ENCODE results near the gene PSD2. TPM values are rescaled to one million over a fixed set of nuclear protein-coding genes. Genes with fewer than 3 reads are reported as not detected.

PSD2 gene
- total and polyA plus RNA-seq, 2 of the 13 experiments (the other 11 are each of a cell fraction or from before 2014, with no cell fraction given), result 0.07 TPM; not detected in 1

GRCh38 chr5:139814704-139815280 is 19.2 kb downstream of the PSD2 start:
- Histone ChIP-seq H3K36me3 (replicated peaks in 1 of 2; ENCODE audit: control insufficient read depth in 1 of 2, insufficient read depth in 2 of 2, low read length in 2 of 2) (no peaks in the 10 kb centered on the region), H3K4me3 (replicated peaks in 1 of 3; ENCODE audit: insufficient read depth in 1 of 3, low read depth in 2 of 3, low read length in 3 of 3) (no peak overlapping the region), H3K27me3 (ENCODE audit: control insufficient read depth in 1 of 2, insufficient read depth in 2 of 2, low read length in 2 of 2) (peaks cover 22 to 53% of the 10 kb centered on the region in 2 experiments; a peak in 4 of 5 replicates), H3K4me2 (ENCODE audit: low read depth, low read length) (no peak overlapping the region), H4K20me1 (ENCODE audit: insufficient read depth, low read length) (no peaks in the 10 kb centered on the region), H2AFZ (ENCODE audit: low read length) (no peak overlapping the region), H3K79me2 (ENCODE audit: insufficient read depth, low read length) (no peaks in the 10 kb centered on the region), H3K9me3 (ENCODE audit: low read length) (no peaks in the 10 kb centered on the region), H3K27ac (ENCODE audit: extremely low read length, insufficient read depth, low read length) (no peak overlapping the region), H3K9ac (ENCODE audit: insufficient read depth, low read depth, low read length) (no peak overlapping the region), H3K4me1 (ENCODE audit: insufficient read depth, low read length) (peaks cover 4% of the 10 kb centered on the region; the same call in 1 of the 2 replicates)
- CTCF ChIA-PET (ENCODE audit: low intra/inter-chr PET ratio, low total read pairs), result no interaction called here
- POLR2A ChIA-PET, result no interaction called here
- FAIRE-seq (no peak), ATAC-seq (no peak), DNase-seq (ENCODE audit: low spot score) (no peak)
- no peak for TF ChIP-seq ZNF382 (CRISPR knock-in tag; IDR thresholded peaks at IDR 0.05; ENCODE audit: borderline replicate concordance)
- TF ChIP-seq, protein P1, sequence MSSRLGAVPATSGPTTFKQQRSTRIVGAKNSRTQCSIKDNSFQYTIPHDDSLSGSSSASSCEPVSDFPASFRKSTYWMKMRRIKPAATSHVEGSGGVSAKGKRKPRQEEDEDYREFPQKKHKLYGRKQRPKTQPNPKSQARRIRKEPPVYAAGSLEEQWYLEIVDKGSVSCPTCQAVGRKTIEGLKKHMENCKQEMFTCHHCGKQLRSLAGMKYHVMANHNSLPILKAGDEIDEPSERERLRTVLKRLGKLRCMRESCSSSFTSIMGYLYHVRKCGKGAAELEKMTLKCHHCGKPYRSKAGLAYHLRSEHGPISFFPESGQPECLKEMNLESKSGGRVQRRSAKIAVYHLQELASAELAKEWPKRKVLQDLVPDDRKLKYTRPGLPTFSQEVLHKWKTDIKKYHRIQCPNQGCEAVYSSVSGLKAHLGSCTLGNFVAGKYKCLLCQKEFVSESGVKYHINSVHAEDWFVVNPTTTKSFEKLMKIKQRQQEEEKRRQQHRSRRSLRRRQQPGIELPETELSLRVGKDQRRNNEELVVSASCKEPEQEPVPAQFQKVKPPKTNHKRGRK (CRISPR knock-in tag; IDR thresholded peaks at IDR 0.05), result no peak
- no peak for TF ChIP-seq IRF1 (CRISPR knock-in tag; IDR thresholded peaks at IDR 0.05; ENCODE audit: low read depth)
- TF ChIP-seq ZNF484 (CRISPR knock-in tag; IDR thresholded peaks at IDR 0.05; ENCODE audit: borderline replicate concordance, low read depth), result no peak
- TF ChIP-seq SAFB2 (CRISPR knock-in tag; IDR thresholded peaks at IDR 0.05; ENCODE audit: borderline replicate concordance, low read depth), result no peak
- TF ChIP-seq MTF2 (CRISPR knock-in tag; IDR thresholded peaks at IDR 0.05; ENCODE audit: borderline replicate concordance), result no peak
- TF ChIP-seq NR2F6 (IDR thresholded peaks at IDR 0.05), result no peak
- TF ChIP-seq NR2F6 (CRISPR knock-in tag; IDR thresholded peaks at IDR 0.05), result no peak
- TF ChIP-seq FOXO4 (CRISPR knock-in tag; conservative IDR thresholded peaks at IDR 0.05), result no peak
- TF ChIP-seq, protein P2, sequence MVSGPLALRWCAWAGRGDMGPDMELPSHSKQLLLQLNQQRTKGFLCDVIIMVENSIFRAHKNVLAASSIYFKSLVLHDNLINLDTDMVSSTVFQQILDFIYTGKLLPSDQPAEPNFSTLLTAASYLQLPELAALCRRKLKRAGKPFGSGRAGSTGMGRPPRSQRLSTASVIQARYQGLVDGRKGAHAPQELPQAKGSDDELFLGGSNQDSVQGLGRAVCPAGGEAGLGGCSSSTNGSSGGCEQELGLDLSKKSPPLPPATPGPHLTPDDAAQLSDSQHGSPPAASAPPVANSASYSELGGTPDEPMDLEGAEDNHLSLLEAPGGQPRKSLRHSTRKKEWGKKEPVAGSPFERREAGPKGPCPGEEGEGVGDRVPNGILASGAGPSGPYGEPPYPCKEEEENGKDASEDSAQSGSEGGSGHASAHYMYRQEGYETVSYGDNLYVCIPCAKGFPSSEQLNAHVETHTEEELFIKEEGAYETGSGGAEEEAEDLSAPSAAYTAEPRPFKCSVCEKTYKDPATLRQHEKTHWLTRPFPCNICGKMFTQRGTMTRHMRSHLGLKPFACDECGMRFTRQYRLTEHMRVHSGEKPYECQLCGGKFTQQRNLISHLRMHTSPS (CRISPR knock-in tag; IDR thresholded peaks at IDR 0.05; ENCODE audit: low read depth), result no peak
- TF ChIP-seq SNAPC5 (CRISPR knock-in tag; IDR thresholded peaks at IDR 0.05; ENCODE audit: borderline replicate concordance), result no peak
- TF ChIP-seq SMC3 (IDR thresholded peaks at IDR 0.05; ENCODE audit: low read length), result no peak
- TF ChIP-seq NFE2L1 (CRISPR knock-in tag; IDR thresholded peaks at IDR 0.05; ENCODE audit: borderline replicate concordance), result no peak
- no peak for TF ChIP-seq RAD21 (CRISPR knock-in tag; IDR thresholded peaks at IDR 0.05)
- no peak for TF ChIP-seq KLF12 (CRISPR knock-in tag; IDR thresholded peaks at IDR 0.05; ENCODE audit: borderline replicate concordance)
- TF ChIP-seq ZNF225 (CRISPR knock-in tag; IDR thresholded peaks at IDR 0.05), result no peak
- no peak for TF ChIP-seq ZNF564 (CRISPR knock-in tag; IDR thresholded peaks at IDR 0.05)
- no peak for TF ChIP-seq CENPX (CRISPR knock-in tag; IDR thresholded peaks at IDR 0.05)
- TF ChIP-seq ZNF383 (CRISPR knock-in tag; IDR thresholded peaks at IDR 0.05; ENCODE audit: borderline replicate concordance), result no peak
- TF ChIP-seq ZFP37 (CRISPR knock-in tag; IDR thresholded peaks at IDR 0.05; ENCODE audit: borderline replicate concordance), result no peak
- BruUV-seq (replicated peaks), result no TSS peak
- intact Hi-C loops (cut with micrococcal nuclease; ENCODE audit: unreplicated experiment) (no loop called here), in situ Hi-C loops (cut with HindIII; ENCODE audit: extremely low pct_ligation_motif_present, low pct_unique_long_range_greater_than_20kb) (no loop called here)
- WGBS (ENCODE audit: low lambda C conversion rate), result 24% methylated on average over 8 of the region's 11 CpGs

All from HepG2 (cell line).